ENCODE data around the gene PDCD11.
A peak's percentile ranks its signal among the peaks of the same experiment; 100 is the strongest.
"Not testable (repeated sequence)": the region's sequence is repeated elsewhere in the genome, so short reads cannot be mapped to it uniquely, and the experiment has no call there.

PDCD11 gene

GRCh38 chr10:103396067-103396788 lies at the start of gene PDCD11, which contains the start of gene ATP5MK:
PDCD11 (plus strand) TSS chr10:103396626; CDS start chr10:103398427, 1,801 bp downstream.
ATP5MK (minus strand) TSS chr10:103396475; CDS start chr10:103392457, 4,018 bp downstream.
- DNase-seq (ENCODE audit: low read depth) = peak; percentile 92

DNA sequence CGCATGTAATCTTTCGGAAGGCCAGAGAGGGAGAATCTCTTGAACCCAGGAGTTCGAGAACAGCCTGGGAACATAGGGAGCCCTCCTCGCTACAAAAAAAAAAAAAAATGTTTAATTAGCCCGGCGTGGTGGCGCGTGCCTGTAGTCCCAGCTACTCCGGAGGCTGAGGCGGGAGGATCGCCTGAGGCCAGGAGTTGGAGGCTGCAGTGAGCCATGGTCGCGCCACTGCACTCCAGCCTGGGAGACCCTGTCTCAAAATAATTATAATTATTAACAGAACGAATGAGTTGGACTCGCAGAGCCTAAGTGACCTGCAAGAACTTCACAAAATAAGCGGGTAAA lies 46.3 kb upstream of the PDCD11 start:
- DNase-seq (ENCODE audit: low read depth) = no peak

DNA sequence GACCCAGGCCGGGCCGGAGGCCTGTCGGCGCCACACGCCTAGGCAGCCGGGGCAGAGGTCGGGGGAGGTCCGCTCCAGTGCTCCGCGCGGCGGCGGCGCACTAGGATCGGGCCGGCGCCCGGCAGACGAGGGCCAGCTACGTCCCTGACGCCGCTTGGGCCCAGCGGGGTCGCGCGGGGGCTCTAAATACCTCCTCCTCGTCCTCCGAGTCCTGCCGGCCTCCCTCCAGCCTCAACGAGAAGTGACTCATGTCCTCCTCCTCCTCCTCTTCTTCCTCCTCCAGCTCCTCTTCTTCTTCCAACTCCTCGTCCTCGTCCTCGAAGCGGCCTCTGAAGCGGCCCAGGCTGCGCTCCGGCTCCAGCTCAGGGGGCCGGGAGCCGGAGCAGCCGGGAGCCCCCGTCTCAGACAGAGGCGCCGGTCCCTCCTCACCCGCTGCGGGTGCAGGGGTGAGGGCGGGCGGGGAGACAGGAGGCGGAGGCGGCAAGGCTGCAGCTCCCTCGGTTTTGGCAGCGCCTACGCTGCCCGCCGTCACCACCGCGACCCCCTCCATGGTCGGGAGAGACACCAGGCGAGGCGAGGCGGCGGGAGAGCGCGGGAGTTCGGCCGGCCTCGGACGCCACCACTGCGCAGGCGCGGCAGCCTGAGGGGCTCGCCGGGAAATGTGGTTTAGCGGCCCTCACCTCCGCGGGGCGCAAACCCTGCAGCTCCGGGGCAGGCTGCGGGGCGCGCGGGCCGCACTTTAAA lies 45.7 kb upstream of the PDCD11 start, which contains the start of gene PCGF6:
Gene PCGF6 (minus strand): TSS at position 624 of the 744 bp plus-strand sequence. CDS start 74 bp downstream, at position 550.
- peak; percentile 58 for DNase-seq (ENCODE audit: low read depth)

DNA sequence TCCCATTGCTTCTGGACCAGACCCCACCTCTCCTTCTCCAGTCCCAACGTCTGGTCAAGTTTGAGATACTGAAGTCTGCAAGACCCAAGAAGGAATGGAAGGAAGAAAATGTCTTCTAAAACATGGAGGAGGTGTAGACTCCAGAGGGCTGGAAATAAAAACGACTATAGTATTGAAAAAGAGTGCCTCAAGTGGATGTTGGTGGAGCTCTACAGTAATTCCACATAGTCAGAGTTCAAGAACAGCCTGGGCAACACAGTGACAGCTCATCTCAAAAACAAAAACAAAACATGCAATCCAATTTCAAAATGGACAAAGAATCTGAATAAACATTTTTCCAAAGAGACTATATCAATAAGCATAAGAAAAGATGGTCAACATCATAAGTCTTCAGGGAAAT lies 43.1 kb upstream of the PDCD11 start:
- DNase-seq (ENCODE audit: low read depth) = no peak

- not testable (repeated sequence) for DNase-seq (ENCODE audit: low read depth)
Measured at GRCh38 chr10:103354567-103354966, 41.9 kb upstream of the PDCD11 start.

GRCh38 chr10:103355906-103356599 lies 40.4 kb upstream of the PDCD11 start:
- DNase-seq (ENCODE audit: low read depth) = no peak

DNA sequence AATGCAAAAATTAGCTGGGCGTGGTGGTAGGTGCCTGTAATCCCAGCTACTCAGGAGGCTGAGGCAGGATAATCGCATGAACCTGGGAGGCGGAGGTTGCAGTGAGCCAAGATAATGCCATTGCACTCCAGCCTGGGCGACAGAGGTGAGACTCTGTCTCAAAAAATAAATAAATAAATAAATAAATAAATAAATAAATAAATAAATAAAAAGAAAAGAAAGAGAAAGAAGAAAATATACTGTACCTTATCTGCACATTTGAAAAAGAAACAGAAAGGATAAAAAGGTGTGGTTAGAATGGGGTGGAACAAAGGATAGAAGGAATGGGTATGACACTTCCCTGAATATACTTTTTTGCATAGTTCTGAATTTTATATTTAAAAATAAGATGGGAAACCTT lies 36.9 kb upstream of the PDCD11 start:
- DNase-seq (ENCODE audit: low read depth) = not testable (repeated sequence)

DNA sequence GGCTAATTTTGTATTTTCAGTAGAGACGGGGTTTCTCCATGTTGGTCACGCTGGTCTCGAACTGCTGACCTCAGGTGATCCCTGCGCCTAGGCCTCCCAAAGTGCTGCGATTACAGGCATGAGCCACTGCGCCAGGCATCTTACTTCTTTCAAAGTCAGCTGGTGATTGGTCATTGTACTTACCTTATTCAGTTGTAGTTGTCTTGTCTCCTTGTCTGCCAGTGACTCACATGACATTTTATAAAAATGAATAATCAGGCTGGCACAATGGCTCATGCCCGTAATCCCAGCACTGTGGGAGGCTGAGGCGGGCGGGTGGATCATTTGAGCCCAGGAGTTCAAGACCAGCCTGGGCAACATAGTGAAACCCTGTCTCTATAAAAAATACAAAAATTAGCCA lies 35.6 kb upstream of the PDCD11 start:
- DNase-seq (ENCODE audit: low read depth) = not testable (repeated sequence)

GRCh38 chr10:103367379-103367781 lies 29.0 kb upstream of the PDCD11 start:
- no peak for DNase-seq (ENCODE audit: low read depth)

- peak; percentile 70 for DNase-seq (ENCODE audit: low read depth)
Measured at GRCh38 chr10:103367782-103368518, 28.5 kb upstream of the PDCD11 start, which contains the start of gene TAF5. TAF5 (plus strand) TSS chr10:103367976; CDS start chr10:103367990, 14 bp downstream.

DNA sequence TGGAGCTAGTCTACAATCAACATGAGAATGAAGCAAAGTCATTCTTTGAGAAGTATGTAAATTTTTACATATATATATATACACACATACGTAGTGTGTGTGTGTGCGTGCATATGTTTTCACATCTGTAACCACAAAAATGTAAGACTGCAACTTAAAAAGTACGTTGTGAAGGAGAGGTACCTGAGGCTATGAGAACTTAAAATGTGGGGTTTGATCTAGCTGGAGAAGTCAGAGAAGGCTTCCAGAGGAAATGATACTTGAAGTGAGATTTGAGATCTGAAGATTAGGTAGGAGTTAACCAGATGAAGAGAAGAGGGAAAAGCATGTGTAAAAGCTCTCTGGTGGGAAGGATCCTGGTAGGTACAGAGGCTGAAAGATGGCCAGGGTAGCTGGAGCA lies 22.9 kb upstream of the PDCD11 start:
- no peak for DNase-seq (ENCODE audit: low read depth)

GRCh38 chr10:103374263-103374662 lies 22.2 kb upstream of the PDCD11 start:
- DNase-seq (ENCODE audit: low read depth) = no peak

GRCh38 chr10:103382769-103383168 lies 13.7 kb upstream of the PDCD11 start:
- no peak for DNase-seq (ENCODE audit: low read depth)

- no peak for DNase-seq (ENCODE audit: low read depth)
Measured at GRCh38 chr10:103394180-103394579, 2.2 kb upstream of the PDCD11 start.

- DNase-seq (ENCODE audit: low read depth) = no peak
Measured at GRCh38 chr10:103395754-103396066, 716 bp upstream of the PDCD11 start.

DNA sequence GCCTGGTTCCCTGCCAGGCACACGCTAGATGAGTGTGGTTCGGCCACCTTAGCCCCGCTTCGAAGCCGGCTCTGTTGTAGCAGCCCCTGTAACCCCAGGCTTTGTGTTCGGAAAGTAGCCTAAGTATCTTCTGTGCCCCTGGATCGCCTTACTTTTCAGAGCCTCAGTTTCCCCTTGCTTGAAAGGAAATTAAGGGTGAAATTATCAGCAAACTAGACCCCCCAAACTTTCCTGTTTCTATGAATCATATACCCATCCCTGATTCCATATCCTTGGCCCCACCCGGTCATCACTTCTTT lies 312 bp downstream of the PDCD11 start:
- no peak for DNase-seq (ENCODE audit: low read depth)

- DNase-seq (ENCODE audit: low read depth) = no peak
Measured at GRCh38 chr10:103397191-103397825, 882 bp downstream of the PDCD11 start.

DNA sequence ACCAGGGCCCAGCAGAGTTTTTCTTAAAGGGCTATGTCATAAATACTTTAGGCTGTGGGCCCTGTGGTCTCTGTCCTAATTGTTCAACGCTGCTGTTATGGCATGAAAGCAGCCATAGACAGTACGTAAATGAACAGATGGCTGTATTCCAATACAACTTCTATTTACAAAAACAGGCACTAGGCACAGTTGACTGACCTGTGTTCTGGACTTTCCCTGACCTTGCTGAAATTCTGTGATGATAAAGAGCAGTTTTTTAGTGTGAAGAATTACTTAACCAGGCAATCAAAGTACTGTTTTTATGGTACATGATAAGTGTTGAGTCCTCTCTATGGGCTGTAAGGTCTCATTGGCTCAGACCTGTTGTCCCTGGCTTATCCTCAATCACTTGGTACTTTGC lies 17.1 kb downstream of the PDCD11 start:
- no peak for DNase-seq (ENCODE audit: low read depth)

GRCh38 chr10:103415581-103415980 lies 19.2 kb downstream of the PDCD11 start:
- DNase-seq (ENCODE audit: low read depth) = no peak

- DNase-seq (ENCODE audit: low read depth) = no peak
Measured at GRCh38 chr10:103416436-103417147, 20.2 kb downstream of the PDCD11 start.

- not testable (repeated sequence) for DNase-seq (ENCODE audit: low read depth)
Measured at GRCh38 chr10:103417148-103417469, 20.7 kb downstream of the PDCD11 start.
